Mesenchymal stem cell (in vitro differentiated cells and primary cell): ENCODE results near the gene RFX1.

Experiments
- DNase-seq: peaks from one replicate; pipeline ENCODE4 v3.0.0-alpha.2; 2013
- H2AFZ ChIP-seq: one replicate; pipeline ENCODE4 v1.6.1; 2013; ENCODE audit warnings: low read depth, mild to moderate bottlenecking, control low read depth, inconsistent platforms, low read length, moderate library complexity
- H2AK5ac ChIP-seq: 2 replicates; pipeline ENCODE4 v1.6.1; 2013; ENCODE audit warnings: low read length, moderate library complexity, mild to moderate bottlenecking, inconsistent platforms; ENCODE audit not compliant: severe bottlenecking
- H2BK120ac ChIP-seq: one replicate; pipeline ENCODE4 v1.6.1; 2013; ENCODE audit warnings: low read depth, mild to moderate bottlenecking, inconsistent platforms, low read length, moderate library complexity
- H2BK12ac ChIP-seq, 2 experiments: one replicate each; pipeline ENCODE4 v1.6.1; 2013; ENCODE audit warnings: inconsistent platforms in 2 of 2, low read length in 2 of 2, mild to moderate bottlenecking in 2 of 2, moderate library complexity in 2 of 2, control low read depth in 1 of 2
- H2BK15ac ChIP-seq: one replicate; pipeline ENCODE4 v1.6.1; 2013; ENCODE audit warnings: mild to moderate bottlenecking, low read depth, inconsistent platforms; ENCODE audit not compliant: poor library complexity, severe bottlenecking
- H2BK5ac ChIP-seq: 2 replicates; pipeline ENCODE4 v1.6.1; 2013; ENCODE audit warnings: low read depth, mild to moderate bottlenecking, low read length, control low read depth, inconsistent platforms; ENCODE audit not compliant: poor library complexity, severe bottlenecking
- H3K14ac ChIP-seq, 2 experiments: one replicate each; pipeline ENCODE4 v1.6.1; 2013; ENCODE audit warnings: inconsistent platforms in 2 of 2, low read length in 2 of 2, control low read depth in 1 of 2, mild to moderate bottlenecking in 1 of 2, moderate library complexity in 1 of 2
- H3K18ac ChIP-seq, 2 experiments: one replicate each; pipeline ENCODE4 v1.6.1; 2013; ENCODE audit warnings: inconsistent platforms in 2 of 2, low read length in 2 of 2, control low read depth in 1 of 2, low read depth in 1 of 2, mild to moderate bottlenecking in 1 of 2
- H3K23ac ChIP-seq, 2 experiments: one replicate each; pipeline ENCODE4 v1.6.1; 2013; ENCODE audit warnings: inconsistent platforms in 2 of 2, low read length in 2 of 2, mild to moderate bottlenecking in 2 of 2, moderate library complexity in 2 of 2, control low read depth in 1 of 2
- H3K27ac ChIP-seq: 2 replicates; pipeline ENCODE4 v1.5.1; 2013; ENCODE audit warnings: mild to moderate bottlenecking, moderate library complexity, low read length, control low read depth, inconsistent platforms; ENCODE audit not compliant: poor library complexity, severe bottlenecking
- H3K27me3 ChIP-seq, 2 experiments: 2 replicates each; pipeline versions ENCODE4 v1.6.1 to v1.7.0; 2013; ENCODE audit warnings: low read length in 2 of 2, mild to moderate bottlenecking in 2 of 2, moderate library complexity in 2 of 2, control low read depth in 1 of 2, inconsistent platforms in 1 of 2; ENCODE audit not compliant: control insufficient read depth in 1 of 2, insufficient read depth in 1 of 2
- H3K36me3 ChIP-seq, 2 experiments: 2 replicates each; pipeline versions ENCODE4 v1.6.1 to v1.7.0; 2013; ENCODE audit warnings: low read length in 2 of 2, control low read depth in 1 of 2, inconsistent platforms in 1 of 2, low read depth in 1 of 2, mild to moderate bottlenecking in 1 of 2; ENCODE audit not compliant: insufficient read depth in 2 of 2, control insufficient read depth in 1 of 2
- H3K4ac ChIP-seq, 2 experiments: one replicate each; pipeline ENCODE4 v1.6.1; 2013; ENCODE audit warnings: inconsistent platforms in 2 of 2, low read length in 2 of 2, mild to moderate bottlenecking in 2 of 2, moderate library complexity in 2 of 2, control low read depth in 1 of 2, low read depth in 1 of 2
- H3K4me1 ChIP-seq: 2 replicates; pipeline ENCODE4 v1.6.1; 2013; ENCODE audit warnings: low read depth, low read length, control low read depth; ENCODE audit not compliant: control insufficient read depth, insufficient read depth
- H3K4me2 ChIP-seq: 2 replicates; pipeline ENCODE4 v1.6.1; 2013; ENCODE audit warnings: low read length, mild to moderate bottlenecking, inconsistent platforms; ENCODE audit not compliant: poor library complexity, severe bottlenecking
- H3K4me3 ChIP-seq, 2 experiments: 2 replicates each; pipeline versions ENCODE4 v1.5.1 to v1.7.0; 2013; ENCODE audit warnings: low read length in 2 of 2, mild to moderate bottlenecking in 2 of 2, control low read depth in 1 of 2, low read depth in 1 of 2; ENCODE audit not compliant: insufficient read depth in 1 of 2
- H3K79me1 ChIP-seq: replicated peaks from 2 replicates; pipeline ENCODE4 v1.6.1; 2013; ENCODE audit warnings: mild to moderate bottlenecking, control low read depth, low read length, inconsistent platforms; ENCODE audit not compliant: poor library complexity, severe bottlenecking
- H3K9ac ChIP-seq: 2 replicates; pipeline ENCODE4 v1.7.0; 2013; ENCODE audit warnings: mild to moderate bottlenecking, low read length, moderate library complexity
- H3K9me3 ChIP-seq: 2 replicates; pipeline ENCODE4 v1.7.0; 2013; ENCODE audit warnings: mild to moderate bottlenecking, low read length; ENCODE audit not compliant: control insufficient read depth
- H4K8ac ChIP-seq: one replicate; pipeline ENCODE4 v1.6.1; 2013; ENCODE audit warnings: inconsistent platforms, mild to moderate bottlenecking, low read length, moderate library complexity
- H4K91ac ChIP-seq: one replicate; pipeline ENCODE4 v1.6.1; 2013; ENCODE audit warnings: mild to moderate bottlenecking, low read length, inconsistent platforms
- WGBS: methylation state at CpG from one replicate; pipeline ENCODE4 v1.1.7; 2013; ENCODE audit warnings: mixed read lengths; 5-methylcytosine and 5-hydroxymethylcytosine counted together

RFX1 gene

DNA sequence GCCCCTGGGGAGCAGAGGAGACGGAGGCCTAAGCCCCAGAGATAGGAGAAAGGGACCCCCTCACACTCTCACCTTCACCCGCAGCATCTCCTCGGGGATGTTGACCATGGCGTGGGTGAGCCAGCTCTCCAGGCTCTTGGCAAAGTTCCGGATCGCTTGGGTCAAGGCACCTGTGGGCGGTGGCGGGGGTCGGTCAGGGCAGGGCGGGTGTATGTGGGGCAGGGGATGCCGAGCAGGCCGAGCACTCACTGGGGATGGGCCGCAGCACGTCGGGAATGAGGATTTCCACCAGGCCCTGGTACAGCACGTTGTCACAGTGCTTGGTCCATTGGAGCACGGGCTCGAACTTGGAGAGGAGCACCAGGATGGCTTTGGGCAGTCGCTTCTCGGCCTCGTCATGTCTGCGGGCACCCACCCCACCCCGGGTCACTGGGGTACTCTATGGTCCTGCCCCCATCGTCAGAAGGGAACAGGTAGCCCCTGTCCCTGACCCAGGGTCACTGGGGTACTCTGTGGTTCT is 40.7 kb downstream of the RFX1 start:
- WGBS: 95% methylated on average over 24 of the region's 24 CpGs
- H2BK12ac ChIP-seq: no peak overlapping the region
- H3K14ac ChIP-seq: no peak overlapping the region
- H3K9ac ChIP-seq: no peak overlapping the region
- H2BK120ac ChIP-seq: no peak overlapping the region
- no peaks in the 10 kb centered on the region for H3K9me3 ChIP-seq
- H3K18ac ChIP-seq: no peak overlapping the region
- peaks cover 28% of the 10 kb centered on the region for H3K4me1 ChIP-seq
- no peak overlapping the region for H3K4ac ChIP-seq
- H2AK5ac ChIP-seq: no peak overlapping the region
- no peak overlapping the region for H2BK15ac ChIP-seq
- peaks cover 43 to 85% of the 10 kb centered on the region in 2 experiments for H3K36me3 ChIP-seq
- H3K79me1 ChIP-seq: peaks cover 3% of the 10 kb centered on the region
- no peak overlapping the region for H2AFZ ChIP-seq
- H3K27me3 ChIP-seq: no peaks in the 10 kb centered on the region
- no peak overlapping the region for H3K23ac ChIP-seq
- no peak overlapping the region for H3K4me2 ChIP-seq
- H4K91ac ChIP-seq: no peak overlapping the region
- no peak overlapping the region for H2BK5ac ChIP-seq
- H4K8ac ChIP-seq: no peak overlapping the region
- no peak overlapping the region for H3K4me3 ChIP-seq
- no peak for DNase-seq
- no peak overlapping the region for H3K27ac ChIP-seq

DNA sequence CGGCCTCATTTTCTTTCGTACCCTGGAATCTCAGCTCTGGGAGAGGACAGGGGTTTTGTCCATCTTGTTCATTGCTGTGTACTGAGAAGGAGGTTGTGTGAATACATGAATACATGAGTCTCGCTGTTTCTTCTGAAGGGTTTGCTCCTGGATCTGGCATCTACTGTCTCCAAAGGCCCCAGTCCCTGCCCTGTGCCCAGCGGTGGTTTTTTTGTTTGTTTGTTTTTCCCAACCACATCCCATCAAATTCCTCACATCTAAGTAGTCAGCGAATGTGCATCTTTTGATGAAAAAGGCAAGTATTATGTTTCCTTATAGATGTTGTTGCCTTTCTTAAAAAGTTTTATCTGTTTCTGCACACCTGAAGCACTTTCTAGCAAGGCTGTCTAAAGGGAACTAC is 41.3 kb downstream of the RFX1 start:
- H2BK12ac ChIP-seq: no peak overlapping the region
- H3K27me3 ChIP-seq: no peaks in the 10 kb centered on the region
- peaks cover 29% of the 10 kb centered on the region for H3K4me1 ChIP-seq
- no peak overlapping the region for H2AK5ac ChIP-seq
- H3K4ac ChIP-seq: no peak overlapping the region
- WGBS: 78% methylated on average over 3 of the region's 5 CpGs
- H3K27ac ChIP-seq: no peak overlapping the region
- H3K18ac ChIP-seq: no peak overlapping the region
- H3K4me2 ChIP-seq: no peak overlapping the region
- H3K9me3 ChIP-seq: no peaks in the 10 kb centered on the region
- H3K23ac ChIP-seq: no peak overlapping the region
- no peak overlapping the region for H3K9ac ChIP-seq
- peaks cover 47 to 87% of the 10 kb centered on the region in 2 experiments for H3K36me3 ChIP-seq
- no peak overlapping the region for H3K14ac ChIP-seq
- peaks cover 3% of the 10 kb centered on the region for H3K79me1 ChIP-seq
- no peak overlapping the region for H3K4me3 ChIP-seq
- H4K91ac ChIP-seq: no peak overlapping the region
- no peak overlapping the region for H2BK5ac ChIP-seq
- H2AFZ ChIP-seq: no peak overlapping the region
- H4K8ac ChIP-seq: no peak overlapping the region
- no peak overlapping the region for H2BK120ac ChIP-seq
- peak; percentile 42 for DNase-seq
- no peak overlapping the region for H2BK15ac ChIP-seq

DNA sequence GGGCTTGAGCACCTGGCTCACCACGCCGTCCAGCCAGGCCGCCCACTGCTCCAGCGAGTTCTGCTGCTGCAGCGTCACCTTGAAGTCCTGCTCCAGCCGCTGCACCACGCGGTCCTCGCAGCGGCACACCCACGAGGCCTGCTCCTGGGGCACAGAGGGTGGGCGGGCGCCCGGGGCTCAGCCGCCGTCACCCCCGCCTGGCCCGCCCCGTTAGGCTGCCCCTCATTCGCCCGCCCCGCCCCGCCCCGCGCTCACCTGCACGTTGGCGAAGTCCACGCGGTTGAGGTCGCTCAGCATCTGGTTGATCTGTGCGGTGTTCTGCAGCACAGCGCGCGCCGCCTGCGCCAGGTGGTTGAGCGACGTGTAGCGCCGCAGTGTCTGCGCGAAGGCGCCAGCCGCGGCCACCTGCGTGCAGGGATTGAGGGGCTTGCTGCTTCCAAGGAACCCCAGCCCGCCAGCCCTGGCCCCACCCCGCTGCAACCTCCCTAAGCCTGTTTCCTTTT is 42.5 kb downstream of the RFX1 start:
- peaks cover 50 to 87% of the 10 kb centered on the region in 2 experiments for H3K36me3 ChIP-seq
- H4K8ac ChIP-seq: no peak overlapping the region
- H3K4me2 ChIP-seq: no peak overlapping the region
- H3K27ac ChIP-seq: no peak overlapping the region
- peaks cover 10% of the 10 kb centered on the region for H3K79me1 ChIP-seq
- H3K23ac ChIP-seq: no peak overlapping the region
- no peak overlapping the region for H2AFZ ChIP-seq
- peaks cover 29% of the 10 kb centered on the region for H3K4me1 ChIP-seq
- 89% methylated on average over 48 of the region's 48 CpGs for WGBS
- H3K9me3 ChIP-seq: no peaks in the 10 kb centered on the region
- no peak overlapping the region for H2BK5ac ChIP-seq
- DNase-seq: no peak
- H4K91ac ChIP-seq: no peak overlapping the region
- no peak overlapping the region for H3K4ac ChIP-seq
- H3K4me3 ChIP-seq: no peak overlapping the region
- no peak overlapping the region for H2BK12ac ChIP-seq
- no peak overlapping the region for H3K14ac ChIP-seq
- H3K27me3 ChIP-seq: no peaks in the 10 kb centered on the region
- H3K18ac ChIP-seq: no peak overlapping the region
- no peak overlapping the region for H2BK120ac ChIP-seq
- H3K9ac ChIP-seq: no peak overlapping the region
- H2BK15ac ChIP-seq: no peak overlapping the region
- H2AK5ac ChIP-seq: no peak overlapping the region

DNA sequence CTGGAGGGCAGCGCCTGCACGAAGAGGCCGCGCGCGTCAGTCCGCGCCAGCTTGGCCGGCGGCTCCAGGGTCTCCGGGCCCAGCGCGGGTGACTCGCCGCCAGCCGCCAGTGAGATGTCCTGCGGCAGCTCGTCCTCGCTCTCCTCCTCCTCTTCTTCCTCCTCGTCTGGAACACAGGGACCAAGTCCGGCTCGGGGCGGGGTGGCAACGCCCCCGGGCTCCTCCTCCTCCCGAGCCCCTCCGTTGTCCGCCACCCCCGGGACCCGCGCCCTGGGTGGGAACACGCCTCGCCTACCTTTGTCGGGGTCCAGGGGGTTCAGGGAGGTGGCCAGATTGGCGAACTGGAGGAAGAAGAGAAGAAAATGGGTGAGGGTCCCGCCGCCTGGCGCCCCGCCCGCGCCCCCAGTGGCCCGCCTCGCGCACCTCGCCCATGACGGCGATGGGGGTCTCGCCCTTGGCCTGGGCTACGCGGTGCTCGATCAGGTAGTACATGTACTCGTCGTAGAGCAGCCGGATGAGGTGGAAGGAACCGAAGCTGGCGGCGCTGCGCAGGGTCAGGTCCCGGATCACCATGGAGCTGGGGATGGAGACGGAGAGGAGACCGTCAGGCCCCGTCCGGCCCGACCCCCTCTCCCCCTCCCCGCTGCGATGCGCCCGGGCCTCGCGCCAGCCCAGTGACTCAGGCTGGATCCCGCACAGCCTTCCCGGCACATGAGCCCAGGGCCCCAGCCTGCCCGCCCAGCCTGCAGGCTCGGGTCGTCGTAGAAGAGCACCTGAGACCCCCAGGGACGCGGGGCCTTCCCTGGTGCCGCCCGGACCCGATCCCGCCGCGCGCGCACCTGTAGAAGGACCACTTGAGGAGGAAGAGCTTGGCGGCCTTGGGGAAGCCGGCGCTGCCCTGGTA is 43.2 kb downstream of the RFX1 start:
- Histone ChIP-seq H3K9me3 (no peaks in the 10 kb centered on the region), H3K23ac (no peak overlapping the region), H3K4ac (no peak overlapping the region), H2BK120ac (no peak overlapping the region), H3K4me2 (peak overlapping the region; percentile 7), H4K8ac (no peak overlapping the region), H2BK5ac (no peak overlapping the region), H3K79me1 (peaks cover 15% of the 10 kb centered on the region), H2BK12ac (no peak overlapping the region), H3K14ac (no peak overlapping the region), H4K91ac (no peak overlapping the region), H3K18ac (peak overlapping the region; percentile 19 to 42), H3K9ac (no peak overlapping the region), H3K4me1 (peaks cover 29% of the 10 kb centered on the region), H3K4me3 (peak overlapping the region in 1 of 2 experiments; percentile 2), H2AFZ (no peak overlapping the region), H3K27ac (no peak overlapping the region), H3K27me3 (no peaks in the 10 kb centered on the region), H2BK15ac (no peak overlapping the region), H2AK5ac (no peak overlapping the region), H3K36me3 (peaks cover 50 to 88% of the 10 kb centered on the region in 2 experiments)
- no peak for DNase-seq
- WGBS: 69% methylated on average over 69 of the region's 89 CpGs
